ES-I3 (cell line): ENCODE results near the gene SLC49A4.
"Not testable (repeated sequence)": the region's sequence is repeated elsewhere in the genome, so short reads cannot be mapped to it uniquely, and the experiment has no call there.

ENCODE experiments used
- H3K36me3 ChIP-seq: 2 replicates; pipeline ENCODE4 v1.6.1; 2013; ENCODE audit warnings: mild to moderate bottlenecking, low read length, control low read depth, moderate library complexity; ENCODE audit not compliant: insufficient read depth
- H3K4me1 ChIP-seq: 2 replicates; pipeline ENCODE4 v1.6.1; 2013; ENCODE audit warnings: mild to moderate bottlenecking, control low read depth, low read length; ENCODE audit not compliant: insufficient read depth
- H3K9ac ChIP-seq: 2 replicates; pipeline ENCODE4 v1.6.1; 2013; ENCODE audit warnings: low read depth, mild to moderate bottlenecking, low read length, moderate library complexity
- H3K9me3 ChIP-seq: 2 replicates; pipeline ENCODE4 v1.6.1; 2013; ENCODE audit warnings: mild to moderate bottlenecking, low read length, moderate library complexity; ENCODE audit not compliant: control insufficient read depth, insufficient read depth

Gene SLC49A4

GRCh38 chr3:122794779-122795673 lies at the start of gene SLC49A4:
SLC49A4 (plus strand) TSS chr3:122795069; CDS start chr3:122795193, 124 bp downstream.
- Histone ChIP-seq H3K9me3 (no peaks in the 10 kb centered on the region), H3K4me1 (peaks cover 2% of the 10 kb centered on the region; the same call in 1 of the 2 replicates), H3K9ac (peak within 1 kb of the TSS; percentile 73), H3K36me3 (no peaks in the 10 kb centered on the region)

GRCh38 chr3:122745369-122746021 lies 49.4 kb upstream of the SLC49A4 start:
- no peak overlapping the region for H3K9ac ChIP-seq
- H3K4me1 ChIP-seq: no peaks in the 10 kb centered on the region
- H3K9me3 ChIP-seq: peaks cover 6% of the 10 kb centered on the region
- H3K36me3 ChIP-seq: peaks cover 7% of the 10 kb centered on the region

GRCh38 chr3:122747295-122747694 lies 47.6 kb upstream of the SLC49A4 start:
- not testable (repeated sequence) for H3K9ac ChIP-seq, H3K36me3 ChIP-seq, H3K9me3 ChIP-seq, H3K4me1 ChIP-seq

GRCh38 chr3:122748347-122748746 lies 46.5 kb upstream of the SLC49A4 start:
- Histone ChIP-seq H3K4me1 (no peaks in the 10 kb centered on the region), H3K9me3 (peaks cover 6% of the 10 kb centered on the region), H3K9ac (no peak overlapping the region), H3K36me3 (peaks cover 3% of the 10 kb centered on the region)

GRCh38 chr3:122754929-122755328 lies 39.9 kb upstream of the SLC49A4 start:
- H3K36me3 ChIP-seq: no peaks in the 10 kb centered on the region
- no peaks in the 10 kb centered on the region for H3K9me3 ChIP-seq
- no peaks in the 10 kb centered on the region for H3K4me1 ChIP-seq
- no peak overlapping the region for H3K9ac ChIP-seq

- peaks cover under 1% of the 10 kb centered on the region; the same call in 1 of the 2 replicates for H3K4me1 ChIP-seq
- no peaks in the 10 kb centered on the region for H3K36me3 ChIP-seq
- H3K9me3 ChIP-seq: no peaks in the 10 kb centered on the region
- H3K9ac ChIP-seq: no peak overlapping the region
Observed at GRCh38 chr3:122755491-122755890, 39.4 kb upstream of the SLC49A4 start.

- Histone ChIP-seq H3K9me3 (no peaks in the 10 kb centered on the region), H3K4me1 (peaks cover 9% of the 10 kb centered on the region; the same call in 1 of the 2 replicates), H3K36me3 (no peaks in the 10 kb centered on the region), H3K9ac (no peak overlapping the region)
Observed at GRCh38 chr3:122758877-122759560, 35.9 kb upstream of the SLC49A4 start.

- no peaks in the 10 kb centered on the region for H3K9me3 ChIP-seq
- H3K36me3 ChIP-seq: no peaks in the 10 kb centered on the region
- no peak overlapping the region for H3K9ac ChIP-seq
- peaks cover 9% of the 10 kb centered on the region; the same call in 1 of the 2 replicates for H3K4me1 ChIP-seq
Observed at GRCh38 chr3:122760453-122761271, 34.2 kb upstream of the SLC49A4 start.

GRCh38 chr3:122766430-122766829 lies 28.4 kb upstream of the SLC49A4 start:
- Histone ChIP-seq H3K4me1 (no peaks in the 10 kb centered on the region), H3K9me3 (no peaks in the 10 kb centered on the region), H3K36me3 (no peaks in the 10 kb centered on the region; the same call in 1 of the 2 replicates), H3K9ac (no peak overlapping the region)

- Histone ChIP-seq H3K4me1 (no peaks in the 10 kb centered on the region), H3K36me3 (no peaks in the 10 kb centered on the region; the same call in 1 of the 2 replicates), H3K9me3 (no peaks in the 10 kb centered on the region), H3K9ac (no peak overlapping the region)
Observed at GRCh38 chr3:122767540-122768372, 27.1 kb upstream of the SLC49A4 start.

- Histone ChIP-seq H3K9me3 (no peaks in the 10 kb centered on the region), H3K4me1 (no peaks in the 10 kb centered on the region), H3K36me3 (no peaks in the 10 kb centered on the region; the same call in 1 of the 2 replicates), H3K9ac (no peak overlapping the region)
Observed at GRCh38 chr3:122770521-122771202, 24.2 kb upstream of the SLC49A4 start.

- H3K36me3 ChIP-seq: no peaks in the 10 kb centered on the region; the same call in 1 of the 2 replicates
- no peaks in the 10 kb centered on the region for H3K4me1 ChIP-seq
Observed at GRCh38 chr3:122772827-122773226, 22.0 kb upstream of the SLC49A4 start.

More at GRCh38 chr3:122772827-122773226, 22.0 kb upstream of the SLC49A4 start:
- H3K9me3 ChIP-seq: no peaks in the 10 kb centered on the region
- no peak overlapping the region for H3K9ac ChIP-seq
